ENCODE results near the gene COX10. TPM values are rescaled to one million over a fixed set of nuclear protein-coding genes. Genes with fewer than 3 reads are reported as not detected.

Gene COX10
- total RNA-seq, 4 donors from 2014 or later = 12.6 to 22.8 (median 15.6) TPM

DNA sequence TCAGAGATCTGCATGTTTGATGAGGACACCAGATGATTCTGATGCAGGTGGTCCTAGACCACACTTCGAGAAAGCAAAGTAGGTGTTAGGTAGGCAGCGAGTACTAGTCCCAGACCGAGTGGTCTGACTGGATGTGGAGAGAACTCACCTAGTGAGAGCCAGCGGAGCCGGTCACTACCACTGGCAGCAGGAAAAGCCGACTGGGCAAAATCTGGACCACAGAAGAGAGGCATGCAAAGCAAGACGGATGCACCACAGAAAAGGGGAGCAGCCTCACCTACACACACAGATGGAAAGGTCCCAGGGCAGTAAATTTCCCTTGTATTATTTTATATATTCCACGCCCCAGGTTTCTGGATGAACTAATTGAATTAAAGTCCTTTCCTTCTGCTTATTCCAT lies 13.5 kb downstream of the COX10 start:
- Histone ChIP-seq H3K9me3 (no peaks in the 10 kb centered on the region), H3K36me3 (peaks cover 0 to 27% (median 0%) of the 10 kb centered on the region in 3 donors), H3K27me3 (no peaks in the 10 kb centered on the region), H3K4me3 (no peak overlapping the region), H3K4me1 (peaks cover 0 to 3% (median 0%) of the 10 kb centered on the region in 4 donors), H3K27ac (no peak overlapping the region)
- TF ChIP-seq POLR2A (IDR thresholded peaks at IDR 0.05) (no peak), EP300 (IDR thresholded peaks at IDR 0.05) (no peak)
- TF ChIP-seq, protein P1, sequence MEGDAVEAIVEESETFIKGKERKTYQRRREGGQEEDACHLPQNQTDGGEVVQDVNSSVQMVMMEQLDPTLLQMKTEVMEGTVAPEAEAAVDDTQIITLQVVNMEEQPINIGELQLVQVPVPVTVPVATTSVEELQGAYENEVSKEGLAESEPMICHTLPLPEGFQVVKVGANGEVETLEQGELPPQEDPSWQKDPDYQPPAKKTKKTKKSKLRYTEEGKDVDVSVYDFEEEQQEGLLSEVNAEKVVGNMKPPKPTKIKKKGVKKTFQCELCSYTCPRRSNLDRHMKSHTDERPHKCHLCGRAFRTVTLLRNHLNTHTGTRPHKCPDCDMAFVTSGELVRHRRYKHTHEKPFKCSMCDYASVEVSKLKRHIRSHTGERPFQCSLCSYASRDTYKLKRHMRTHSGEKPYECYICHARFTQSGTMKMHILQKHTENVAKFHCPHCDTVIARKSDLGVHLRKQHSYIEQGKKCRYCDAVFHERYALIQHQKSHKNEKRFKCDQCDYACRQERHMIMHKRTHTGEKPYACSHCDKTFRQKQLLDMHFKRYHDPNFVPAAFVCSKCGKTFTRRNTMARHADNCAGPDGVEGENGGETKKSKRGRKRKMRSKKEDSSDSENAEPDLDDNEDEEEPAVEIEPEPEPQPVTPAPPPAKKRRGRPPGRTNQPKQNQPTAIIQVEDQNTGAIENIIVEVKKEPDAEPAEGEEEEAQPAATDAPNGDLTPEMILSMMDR (IDR thresholded peaks at IDR 0.05) = no peak
- no peak for DNase-seq (ENCODE audit: low spot score in 2 of 2)
- 88 to 93% methylated on average over 8 of the region's 8 CpGs for WGBS, 2 donors

DNA sequence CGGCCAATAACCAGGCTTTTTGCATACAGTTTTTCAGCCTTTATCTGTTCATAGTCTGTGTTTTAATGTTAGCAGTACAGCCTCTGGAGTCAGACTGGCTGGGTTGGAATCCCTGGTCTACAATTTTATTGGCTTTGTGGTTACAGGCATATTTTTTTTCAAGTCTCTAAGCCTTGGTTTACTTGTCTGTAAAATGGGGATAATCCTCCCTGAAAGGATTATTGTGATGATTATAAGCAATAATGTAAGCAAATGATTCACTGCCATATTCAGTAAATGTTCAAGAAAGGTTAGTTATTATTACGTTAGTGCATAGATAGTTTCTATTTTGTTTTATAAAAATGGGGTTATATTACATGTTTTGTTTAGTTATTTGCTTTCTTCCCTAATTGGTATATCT lies 15.7 kb downstream of the COX10 start:
- peaks cover 0 to 3% (median 0%) of the 10 kb centered on the region in 4 donors for H3K4me1 ChIP-seq
- no peak for DNase-seq (ENCODE audit: low spot score in 2 of 2)
- H3K27me3 ChIP-seq = no peaks in the 10 kb centered on the region
- TF ChIP-seq, protein P1 (IDR thresholded peaks at IDR 0.05) = no peak
- TF ChIP-seq POLR2A (IDR thresholded peaks at IDR 0.05) (no peak), EP300 (IDR thresholded peaks at IDR 0.05) (no peak)
- WGBS, 2 donors = 92 to 97% methylated on average over 2 of the region's 2 CpGs
- peaks cover 0 to 6% (median 0%) of the 10 kb centered on the region in 3 donors for H3K36me3 ChIP-seq
- no peak overlapping the region for H3K27ac ChIP-seq
- no peak overlapping the region for H3K4me3 ChIP-seq
- H3K9me3 ChIP-seq = no peaks in the 10 kb centered on the region

DNA sequence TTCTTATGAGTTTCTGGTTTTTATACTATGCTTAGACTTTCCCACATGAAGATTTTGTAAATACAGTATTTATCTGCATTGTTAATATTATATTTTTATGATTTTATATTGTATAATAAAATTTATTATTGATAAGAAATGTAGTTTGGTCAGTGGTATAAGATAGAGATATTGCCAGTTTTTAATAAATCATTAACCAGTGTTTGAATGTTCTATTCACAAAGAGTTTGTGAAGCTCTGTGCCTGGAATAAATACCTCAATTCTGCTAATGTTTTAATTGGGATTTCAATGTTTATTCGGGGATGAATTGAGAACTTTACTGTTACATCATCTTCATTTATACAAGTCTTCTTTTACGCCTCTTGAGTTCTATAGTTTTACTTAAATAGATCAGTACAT lies 16.9 kb downstream of the COX10 start:
- H3K27me3 ChIP-seq = no peaks in the 10 kb centered on the region
- no peaks in the 10 kb centered on the region for H3K9me3 ChIP-seq
- no peak overlapping the region for H3K4me3 ChIP-seq
- no peak overlapping the region for H3K27ac ChIP-seq
- TF ChIP-seq, protein P1 (IDR thresholded peaks at IDR 0.05) = no peak
- no peak for TF ChIP-seq EP300 (IDR thresholded peaks at IDR 0.05)
- TF ChIP-seq POLR2A (IDR thresholded peaks at IDR 0.05) = no peak
- 91 to 93% methylated on average over 2 of the region's 2 CpGs for WGBS, 2 donors
- H3K4me1 ChIP-seq = peaks cover 0 to 3% (median 0%) of the 10 kb centered on the region in 4 donors
- DNase-seq (ENCODE audit: low spot score in 2 of 2) = no peak
- no peaks in the 10 kb centered on the region for H3K36me3 ChIP-seq

DNA sequence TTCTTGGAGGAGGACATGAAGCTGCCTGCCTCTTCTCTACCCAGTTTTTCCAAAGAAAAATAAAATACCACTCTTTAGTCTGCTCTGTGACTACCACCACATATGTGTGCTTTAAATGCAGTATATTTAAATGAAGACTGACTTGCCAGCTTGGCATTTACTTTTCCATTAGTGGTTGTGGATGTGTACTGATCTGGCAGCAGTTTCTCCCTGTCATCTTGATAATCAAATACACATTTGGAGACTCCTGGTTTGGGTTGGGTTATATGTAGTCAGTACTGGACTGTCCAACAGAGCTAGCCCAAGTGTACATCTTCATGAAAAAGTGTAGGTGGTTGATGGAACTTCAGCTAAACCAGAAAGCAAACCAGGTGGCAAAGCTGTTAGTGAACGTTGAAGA lies 19.9 kb downstream of the COX10 start:
- Histone ChIP-seq H3K4me1 (peaks cover 0 to 20% (median 0%) of the 10 kb centered on the region in 4 donors), H3K36me3 (no peaks in the 10 kb centered on the region), H3K9me3 (no peaks in the 10 kb centered on the region), H3K27me3 (no peaks in the 10 kb centered on the region), H3K27ac (no peak overlapping the region), H3K4me3 (no peak overlapping the region)
- 95 to 100% methylated on average over 1 of the region's 1 CpG for WGBS, 2 donors
- TF ChIP-seq POLR2A (IDR thresholded peaks at IDR 0.05) = no peak
- TF ChIP-seq, protein P1 (IDR thresholded peaks at IDR 0.05) = no peak
- no peak for TF ChIP-seq EP300 (IDR thresholded peaks at IDR 0.05)
- DNase-seq (ENCODE audit: low spot score in 2 of 2) = no peak

DNA sequence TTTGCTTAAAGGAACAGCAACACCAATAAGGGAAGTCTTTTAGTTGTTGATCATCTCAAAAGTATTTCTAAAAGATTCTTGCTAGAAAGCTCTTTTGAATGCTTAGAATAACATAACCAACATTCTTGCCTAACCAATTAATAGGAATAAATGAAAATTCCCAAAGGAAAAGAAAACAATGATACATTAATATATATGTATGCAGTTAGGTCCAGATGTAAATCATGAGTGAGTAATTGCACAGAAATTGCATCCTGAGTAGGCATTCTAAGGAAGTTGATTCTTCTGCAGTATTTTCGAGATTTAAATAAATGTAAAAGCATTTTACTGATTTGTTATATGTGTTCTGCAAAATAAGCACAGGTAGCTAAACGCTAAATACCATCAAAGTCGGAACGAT lies 22.1 kb downstream of the COX10 start:
- no peak overlapping the region for H3K27ac ChIP-seq
- H3K27me3 ChIP-seq = no peaks in the 10 kb centered on the region
- no peaks in the 10 kb centered on the region for H3K36me3 ChIP-seq
- WGBS, 2 donors = 85 to 86% methylated on average over 4 of the region's 4 CpGs
- no peak overlapping the region for H3K4me3 ChIP-seq
- TF ChIP-seq EP300 (IDR thresholded peaks at IDR 0.05) (no peak), POLR2A (IDR thresholded peaks at IDR 0.05) (no peak)
- TF ChIP-seq, protein P1 (IDR thresholded peaks at IDR 0.05) = no peak
- H3K4me1 ChIP-seq = peaks cover 0 to 20% (median 0%) of the 10 kb centered on the region in 4 donors
- no peaks in the 10 kb centered on the region for H3K9me3 ChIP-seq
- DNase-seq (ENCODE audit: low spot score in 2 of 2) = no peak

All from tibial nerve (tissue), 4 donors.